ENCODE results near the gene AGAP1.

DNA sequence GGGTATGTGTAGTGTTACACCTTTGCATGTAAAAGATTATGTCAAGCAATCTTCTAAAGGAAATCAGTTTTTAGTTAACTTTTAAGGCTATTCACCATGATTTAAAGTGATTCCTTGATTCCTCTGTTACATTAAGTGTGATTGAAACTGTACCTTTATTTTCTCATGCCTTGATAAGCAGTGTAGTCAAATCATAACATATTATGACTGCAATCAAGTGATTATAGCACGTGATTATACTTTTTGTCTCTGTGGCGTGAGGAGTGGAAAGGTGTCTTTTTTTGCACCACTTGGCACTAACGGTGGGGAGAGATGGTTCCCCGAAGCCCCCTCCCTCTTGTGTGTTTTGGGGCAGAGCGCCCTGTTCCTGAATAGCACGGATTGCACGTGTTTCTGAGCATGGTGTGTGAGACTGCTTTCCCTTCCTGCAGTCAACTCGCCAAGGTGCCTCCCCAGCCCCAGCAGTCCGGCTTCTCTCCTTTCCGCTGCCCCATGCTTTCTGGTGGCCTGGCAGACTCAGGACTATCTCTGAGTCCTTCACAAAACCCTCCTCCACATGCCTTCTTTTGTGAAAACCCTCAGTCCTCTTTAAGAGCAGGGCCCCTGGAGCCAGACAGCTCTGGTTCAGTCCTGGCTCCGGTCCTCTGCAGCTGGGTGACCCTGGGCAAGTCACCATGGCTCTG lies 68.4 kb downstream of the AGAP1 start:
- TF ChIP-seq EP300 (IDR thresholded peaks at IDR 0.05) (no peak), POLR2A (IDR thresholded peaks at IDR 0.05) (no peak)
